K562 (cell line): ENCODE results near the gene TMEM178A.

Experiments
- CTCF ChIP-seq, 3 experiments: IDR thresholded peaks in 2 of 3; conservative IDR thresholded peaks in 1 of 3; 2 replicates each; pipeline ENCODE4 v1.5.1; 2011 to 2012; ENCODE audit warnings: low read length in 3 of 3, mild to moderate bottlenecking in 3 of 3, control low read depth in 2 of 3, improper control_type of control experiment in 1 of 3, inconsistent platforms in 1 of 3, low read depth in 1 of 3, mixed read lengths in 1 of 3, moderate library complexity in 1 of 3; ENCODE audit not compliant: insufficient read depth in 2 of 3
- FOXJ3 ChIP-seq: sonication (generic); formaldehyde crosslinking; IDR thresholded peaks from 2 replicates; pipeline ENCODE4 v1.4.0; 2020; ENCODE audit warnings: mild to moderate bottlenecking, missing genetic modification reagents
- NR1H2 ChIP-seq: sonication (generic); formaldehyde crosslinking; IDR thresholded peaks from 2 replicates; pipeline ENCODE4 v1.4.0; 2020; ENCODE audit warnings: mild to moderate bottlenecking, missing genetic modification reagents
- NRF1 ChIP-seq, 2 experiments: fragments of 450-650 bp; IDR thresholded peaks in 1 of 2; conservative IDR thresholded peaks in 1 of 2; 2 replicates each; pipeline ENCODE4 v1.6.1; 2014; ENCODE audit warnings: mild to moderate bottlenecking in 2 of 2
- POLR2A ChIP-seq: fragments of 450-650 bp; conservative IDR thresholded peaks from 2 replicates; pipeline ENCODE4 v1.6.1; 2016
- RERE ChIP-seq: sonication (generic); formaldehyde crosslinking; IDR thresholded peaks from 2 replicates; pipeline ENCODE4 v1.8.0; 2023; ENCODE audit warnings: missing genetic modification reagents, mild to moderate bottlenecking, borderline replicate concordance
- TARDBP ChIP-seq: fragments of 450-650 bp; IDR thresholded peaks from 2 replicates; pipeline ENCODE4 v1.6.1; 2016
- TCF7 ChIP-seq: sonication (generic); IDR thresholded peaks from 2 replicates; pipeline ENCODE4 v1.6.1; 2016; ENCODE audit warnings: antibody characterized with exemption, borderline replicate concordance
- ZSCAN29 ChIP-seq: fragments of 450-650 bp; IDR thresholded peaks from 2 replicates; pipeline ENCODE4 v1.6.1; 2017

GRCh38 chr2:39723497-39723896, 57.8 kb downstream of the TMEM178A start:
- TF ChIP-seq RERE (no peak), POLR2A (no peak), TCF7 (no peak), CTCF (IDR thresholded peaks at IDR 0.05 in 2 of 3, conservative IDR thresholded peaks at IDR 0.05 in 1 of 3; ENCODE audit: insufficient read depth in 2 of 3, low read depth in 1 of 3, low read length in 3 of 3) (no peak), FOXJ3 (no peak), NR1H2 (CRISPR knock-in tag) (no peak), ZSCAN29 (no peak), NRF1 (conservative IDR thresholded peaks at IDR 0.05 in 1 of 2, IDR thresholded peaks at IDR 0.05 in 1 of 2) (no peak), TARDBP (no peak)
